ENCODE measurements around the gene ZFHX3. TPM values are rescaled to one million over a fixed set of nuclear protein-coding genes. Genes with fewer than 3 reads are reported as not detected.

The ZFHX3 gene
- total and polyA plus RNA-seq, 4 donors = 2.6 to 32.7 (median 14.7) TPM

DNA sequence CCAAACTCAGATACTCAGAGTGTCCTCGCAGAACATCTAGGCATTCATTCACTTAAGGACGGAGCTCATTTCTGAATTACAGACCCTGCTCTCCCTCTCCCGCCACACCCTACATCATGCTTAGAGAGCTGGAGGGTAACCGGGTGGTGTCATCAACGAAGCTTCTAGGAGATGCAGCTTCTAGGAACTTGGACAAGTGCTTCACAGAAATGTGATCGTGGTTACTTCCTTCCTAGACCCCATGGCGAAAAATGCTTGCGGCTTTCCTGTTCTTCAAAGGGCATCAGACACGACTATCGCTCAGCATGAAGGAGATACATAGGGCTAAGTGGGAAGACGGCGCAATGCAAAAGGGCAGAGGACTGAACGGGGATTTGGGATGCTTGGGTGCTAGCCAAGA is 126.8 kb downstream of the ZFHX3 start:
- H3K9ac ChIP-seq (ENCODE audit: insufficient read depth in 1 of 2, low read length in 2 of 2) = no peak overlapping the region
- TF ChIP-seq, protein P1, sequence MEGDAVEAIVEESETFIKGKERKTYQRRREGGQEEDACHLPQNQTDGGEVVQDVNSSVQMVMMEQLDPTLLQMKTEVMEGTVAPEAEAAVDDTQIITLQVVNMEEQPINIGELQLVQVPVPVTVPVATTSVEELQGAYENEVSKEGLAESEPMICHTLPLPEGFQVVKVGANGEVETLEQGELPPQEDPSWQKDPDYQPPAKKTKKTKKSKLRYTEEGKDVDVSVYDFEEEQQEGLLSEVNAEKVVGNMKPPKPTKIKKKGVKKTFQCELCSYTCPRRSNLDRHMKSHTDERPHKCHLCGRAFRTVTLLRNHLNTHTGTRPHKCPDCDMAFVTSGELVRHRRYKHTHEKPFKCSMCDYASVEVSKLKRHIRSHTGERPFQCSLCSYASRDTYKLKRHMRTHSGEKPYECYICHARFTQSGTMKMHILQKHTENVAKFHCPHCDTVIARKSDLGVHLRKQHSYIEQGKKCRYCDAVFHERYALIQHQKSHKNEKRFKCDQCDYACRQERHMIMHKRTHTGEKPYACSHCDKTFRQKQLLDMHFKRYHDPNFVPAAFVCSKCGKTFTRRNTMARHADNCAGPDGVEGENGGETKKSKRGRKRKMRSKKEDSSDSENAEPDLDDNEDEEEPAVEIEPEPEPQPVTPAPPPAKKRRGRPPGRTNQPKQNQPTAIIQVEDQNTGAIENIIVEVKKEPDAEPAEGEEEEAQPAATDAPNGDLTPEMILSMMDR (IDR thresholded peaks at IDR 0.05; ENCODE audit: control extremely low read depth, extremely low read depth) = no peak
- peaks cover 0 to 20% (median 10%) of the 10 kb centered on the region in 5 donors for H3K4me1 ChIP-seq (ENCODE audit: control insufficient read depth in 5 of 5, insufficient read depth in 5 of 5, low read length in 5 of 5)
- H3K9me3 ChIP-seq (ENCODE audit: control insufficient read depth in 4 of 4, insufficient read depth in 3 of 4, low read length in 3 of 4) = no peaks in the 10 kb centered on the region
- no peak for DNase-seq
- ATAC-seq (ENCODE audit: insufficient read depth, low FRiP score) = no peak
- no peak overlapping the region for H3K27ac ChIP-seq (ENCODE audit: low read depth in 1 of 2, low read length in 1 of 2)
- WGBS, 2 donors = 58 to 70% methylated on average over 13 of the region's 13 CpGs
- no peak overlapping the region for H3K4me3 ChIP-seq
- no peaks in the 10 kb centered on the region for H3K27me3 ChIP-seq (ENCODE audit: control insufficient read depth in 3 of 3, insufficient read depth in 3 of 3, low read length in 2 of 3)
- H3K36me3 ChIP-seq (ENCODE audit: control insufficient read depth in 4 of 4, insufficient read depth in 4 of 4, low read length in 4 of 4) = peaks cover 0 to 2% (median 0%) of the 10 kb centered on the region in 4 donors

DNA sequence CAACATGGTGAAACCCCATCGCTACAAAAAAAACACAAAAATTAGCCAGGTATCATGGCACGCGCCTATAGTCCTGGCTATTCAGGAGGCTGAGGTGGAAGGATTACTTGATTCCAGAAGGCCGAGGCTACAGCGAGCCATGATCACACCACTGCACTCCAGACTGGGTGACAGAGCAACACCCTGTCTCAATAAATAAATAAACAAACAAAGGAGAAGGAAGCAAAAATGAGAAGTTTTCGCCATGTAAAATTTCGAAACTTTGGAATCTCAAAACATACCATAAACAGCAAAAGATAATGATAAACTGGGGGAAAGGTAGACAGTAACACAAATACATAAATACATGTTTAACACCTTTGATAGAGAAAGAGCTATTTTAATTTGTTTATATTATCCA is 130.9 kb downstream of the ZFHX3 start:
- WGBS, 2 donors = 91% methylated on average over 7 of the region's 7 CpGs
- Histone ChIP-seq H3K9ac (ENCODE audit: insufficient read depth in 1 of 2, low read length in 2 of 2) (no peak overlapping the region), H3K4me1 (ENCODE audit: control insufficient read depth in 5 of 5, insufficient read depth in 5 of 5, low read length in 5 of 5) (peaks cover 0 to 9% (median 7%) of the 10 kb centered on the region in 5 donors), H3K4me3 (no peak overlapping the region), H3K27me3 (ENCODE audit: control insufficient read depth in 3 of 3, insufficient read depth in 3 of 3, low read length in 2 of 3) (no peaks in the 10 kb centered on the region), H3K9me3 (ENCODE audit: control insufficient read depth in 4 of 4, insufficient read depth in 3 of 4, low read length in 3 of 4) (no peaks in the 10 kb centered on the region), H3K27ac (ENCODE audit: low read depth in 1 of 2, low read length in 1 of 2) (no peak overlapping the region), H3K36me3 (ENCODE audit: control insufficient read depth in 4 of 4, insufficient read depth in 4 of 4, low read length in 4 of 4) (peaks cover 0 to 2% (median 0%) of the 10 kb centered on the region in 4 donors)
- no peak for DNase-seq
- TF ChIP-seq, protein P1 (IDR thresholded peaks at IDR 0.05; ENCODE audit: control extremely low read depth, extremely low read depth) = no peak
- no peak for ATAC-seq (ENCODE audit: insufficient read depth, low FRiP score)

DNA sequence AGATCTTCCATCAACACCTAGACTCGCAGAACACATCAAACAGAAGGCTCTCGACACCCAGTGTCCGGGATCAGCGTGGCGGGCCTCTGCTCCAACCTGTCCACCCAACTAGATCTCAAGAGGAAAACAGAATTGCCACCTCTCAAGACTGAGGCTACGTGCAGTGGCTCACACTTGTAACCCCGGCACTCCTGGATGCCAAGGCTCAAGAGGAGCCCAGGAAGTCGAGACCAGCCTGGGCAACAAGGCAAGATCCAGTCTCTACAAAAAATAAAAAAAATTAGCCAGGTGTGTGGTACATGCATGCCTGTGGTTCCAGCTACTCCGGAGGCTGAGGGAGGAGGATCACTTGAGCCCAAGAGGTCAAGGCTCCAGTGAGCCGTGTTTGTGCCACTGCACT is 132.6 kb downstream of the ZFHX3 start:
- H3K4me1 ChIP-seq (ENCODE audit: control insufficient read depth in 5 of 5, insufficient read depth in 5 of 5, low read length in 5 of 5) = peaks cover 0 to 7% (median 3%) of the 10 kb centered on the region in 5 donors
- H3K36me3 ChIP-seq (ENCODE audit: control insufficient read depth in 4 of 4, insufficient read depth in 4 of 4, low read length in 4 of 4) = peaks cover 0 to 2% (median 0%) of the 10 kb centered on the region in 4 donors
- H3K27me3 ChIP-seq (ENCODE audit: control insufficient read depth in 3 of 3, insufficient read depth in 3 of 3, low read length in 2 of 3) = no peaks in the 10 kb centered on the region
- DNase-seq (no peak), ATAC-seq (ENCODE audit: insufficient read depth, low FRiP score) (no peak)
- H3K9ac ChIP-seq (ENCODE audit: insufficient read depth in 1 of 2, low read length in 2 of 2) = no peak overlapping the region
- WGBS, 2 donors = 76 to 80% methylated on average over 10 of the region's 10 CpGs
- no peak overlapping the region for H3K4me3 ChIP-seq
- no peak overlapping the region for H3K27ac ChIP-seq (ENCODE audit: low read depth in 1 of 2, low read length in 1 of 2)
- no peaks in the 10 kb centered on the region for H3K9me3 ChIP-seq (ENCODE audit: control insufficient read depth in 4 of 4, insufficient read depth in 3 of 4, low read length in 3 of 4)
- TF ChIP-seq, protein P1 (IDR thresholded peaks at IDR 0.05; ENCODE audit: control extremely low read depth, extremely low read depth) = no peak

DNA sequence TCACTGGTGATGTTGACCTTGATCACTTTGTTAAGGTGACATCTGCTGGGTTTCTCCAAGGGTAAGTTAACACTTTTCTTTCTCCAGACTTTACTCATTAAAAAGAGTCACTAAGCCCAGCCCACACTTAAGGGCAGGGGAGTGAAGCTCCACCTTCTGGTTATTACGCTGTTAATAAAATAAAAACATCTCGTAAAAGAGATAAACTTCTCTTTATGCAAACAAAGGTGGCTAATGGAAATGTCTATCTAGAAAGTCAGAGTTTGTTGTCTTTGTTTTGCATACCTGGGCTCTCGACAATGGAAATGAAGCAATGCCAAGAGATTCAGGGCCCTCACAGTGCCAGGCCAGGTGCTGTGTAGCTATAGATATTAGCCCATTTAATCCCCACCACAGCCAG is 134.4 kb downstream of the ZFHX3 start:
- H3K4me3 ChIP-seq = no peak overlapping the region
- DNase-seq = no peak
- ATAC-seq (ENCODE audit: insufficient read depth, low FRiP score) = no peak
- TF ChIP-seq, protein P1 (IDR thresholded peaks at IDR 0.05; ENCODE audit: control extremely low read depth, extremely low read depth) = no peak
- 89 to 90% methylated on average over 3 of the region's 3 CpGs for WGBS, 2 donors
- H3K9me3 ChIP-seq (ENCODE audit: control insufficient read depth in 4 of 4, insufficient read depth in 3 of 4, low read length in 3 of 4) = no peaks in the 10 kb centered on the region
- no peak overlapping the region for H3K27ac ChIP-seq (ENCODE audit: low read depth in 1 of 2, low read length in 1 of 2)
- no peak overlapping the region for H3K9ac ChIP-seq (ENCODE audit: insufficient read depth in 1 of 2, low read length in 2 of 2)
- H3K27me3 ChIP-seq (ENCODE audit: control insufficient read depth in 3 of 3, insufficient read depth in 3 of 3, low read length in 2 of 3) = no peaks in the 10 kb centered on the region
- peaks cover 0 to 7% (median 3%) of the 10 kb centered on the region in 5 donors for H3K4me1 ChIP-seq (ENCODE audit: control insufficient read depth in 5 of 5, insufficient read depth in 5 of 5, low read length in 5 of 5)
- peaks cover 0 to 2% (median 0%) of the 10 kb centered on the region in 4 donors for H3K36me3 ChIP-seq (ENCODE audit: control insufficient read depth in 4 of 4, insufficient read depth in 4 of 4, low read length in 4 of 4)
